GM21786 (cell line): Measurements from ENCODE around the gene KLF9.

Experiments
- ATAC-seq: cut with Tn5 transposase; IDR thresholded peaks from one replicate; pipeline ENCODE4 v1.9.1; 2021; ENCODE audit not compliant: unreplicated experiment

Gene KLF9

GRCh38 chr9:70413799-70414775 lies at the start of gene KLF9:
KLF9 (minus strand) TSS chr9:70414657; CDS start chr9:70413363, 1,294 bp downstream.
- ATAC-seq: peak; percentile 63

- no peak for ATAC-seq
Measured at GRCh38 chr9:70463877-70464276, 49.4 kb upstream of the KLF9 start.

- ATAC-seq: no peak
Measured at GRCh38 chr9:70462300-70462699, 47.8 kb upstream of the KLF9 start.

- no peak for ATAC-seq
Measured at GRCh38 chr9:70457235-70457634, 42.8 kb upstream of the KLF9 start.

- ATAC-seq: no peak
Measured at GRCh38 chr9:70455993-70456704, 41.7 kb upstream of the KLF9 start.

- no peak for ATAC-seq
Measured at GRCh38 chr9:70452365-70452764, 37.9 kb upstream of the KLF9 start.

- ATAC-seq: no peak
Measured at GRCh38 chr9:70451765-70452164, 37.3 kb upstream of the KLF9 start.

- no peak for ATAC-seq
Measured at GRCh38 chr9:70450738-70451137, 36.3 kb upstream of the KLF9 start.

GRCh38 chr9:70449461-70449860 lies 35.0 kb upstream of the KLF9 start:
- ATAC-seq: no peak

- ATAC-seq: no peak
Measured at GRCh38 chr9:70448919-70449318, 34.5 kb upstream of the KLF9 start.

GRCh38 chr9:70444904-70445303 lies 30.4 kb upstream of the KLF9 start:
- no peak for ATAC-seq

GRCh38 chr9:70442328-70442848 lies 27.9 kb upstream of the KLF9 start:
- ATAC-seq: no peak

GRCh38 chr9:70441622-70442021 lies 27.2 kb upstream of the KLF9 start:
- no peak for ATAC-seq

GRCh38 chr9:70439991-70440706 lies 25.7 kb upstream of the KLF9 start:
- no peak for ATAC-seq

GRCh38 chr9:70438341-70438928 lies 24.0 kb upstream of the KLF9 start:
- no peak for ATAC-seq

- ATAC-seq: no peak
Measured at GRCh38 chr9:70435948-70436347, 21.5 kb upstream of the KLF9 start.

- no peak for ATAC-seq
Measured at GRCh38 chr9:70429899-70430298, 15.4 kb upstream of the KLF9 start.

GRCh38 chr9:70428781-70429180 lies 14.3 kb upstream of the KLF9 start:
- ATAC-seq: no peak

- no peak for ATAC-seq
Measured at GRCh38 chr9:70427161-70427945, 12.9 kb upstream of the KLF9 start.

- no peak for ATAC-seq
Measured at GRCh38 chr9:70425192-70425591, 10.7 kb upstream of the KLF9 start.
